Measurements from ENCODE around the gene TEX10.

- TF ChIP-seq, protein P1, sequence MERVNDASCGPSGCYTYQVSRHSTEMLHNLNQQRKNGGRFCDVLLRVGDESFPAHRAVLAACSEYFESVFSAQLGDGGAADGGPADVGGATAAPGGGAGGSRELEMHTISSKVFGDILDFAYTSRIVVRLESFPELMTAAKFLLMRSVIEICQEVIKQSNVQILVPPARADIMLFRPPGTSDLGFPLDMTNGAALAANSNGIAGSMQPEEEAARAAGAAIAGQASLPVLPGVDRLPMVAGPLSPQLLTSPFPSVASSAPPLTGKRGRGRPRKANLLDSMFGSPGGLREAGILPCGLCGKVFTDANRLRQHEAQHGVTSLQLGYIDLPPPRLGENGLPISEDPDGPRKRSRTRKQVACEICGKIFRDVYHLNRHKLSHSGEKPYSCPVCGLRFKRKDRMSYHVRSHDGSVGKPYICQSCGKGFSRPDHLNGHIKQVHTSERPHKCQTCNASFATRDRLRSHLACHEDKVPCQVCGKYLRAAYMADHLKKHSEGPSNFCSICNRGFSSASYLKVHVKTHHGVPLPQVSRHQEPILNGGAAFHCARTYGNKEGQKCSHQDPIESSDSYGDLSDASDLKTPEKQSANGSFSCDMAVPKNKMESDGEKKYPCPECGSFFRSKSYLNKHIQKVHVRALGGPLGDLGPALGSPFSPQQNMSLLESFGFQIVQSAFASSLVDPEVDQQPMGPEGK (CRISPR knock-in tag; IDR thresholded peaks at IDR 0.05; ENCODE audit: borderline replicate concordance), result no peak
- TF ChIP-seq ZFP30 (CRISPR knock-in tag; IDR thresholded peaks at IDR 0.05), result no peak
- no peak for TF ChIP-seq RARB (CRISPR knock-in tag; IDR thresholded peaks at IDR 0.05)
- no peak for TF ChIP-seq CREB5 (CRISPR knock-in tag; IDR thresholded peaks at IDR 0.05; ENCODE audit: low read depth)
Observed at GRCh38 chr9:100375658-100376057, 22.9 kb upstream of the TEX10 start.
